GM04504 (cell line): Measurements from ENCODE around the gene MAN2C1.
"Not testable (repeated sequence)": the region's sequence is repeated elsewhere in the genome, so short reads cannot be mapped to it uniquely, and the experiment has no call there.

Experiments
- DNase-seq: peaks from one replicate; pipeline ENCODE4 v3.0.0-alpha.2; 2012; ENCODE audit warnings: low read depth

Gene MAN2C1

GRCh38 chr15:75346796-75347221, 21.6 kb downstream of the MAN2C1 start, which contains the start of gene NEIL1:
Gene NEIL1, plus strand, starts transcription at chr15:75347039. Its CDS starts 1,867 bp downstream, at chr15:75348906.
- DNase-seq: no peak

GRCh38 chr15:75343953-75344352, 24.5 kb downstream of the MAN2C1 start:
- DNase-seq: not testable (repeated sequence)

GRCh38 chr15:75342221-75342620, 26.2 kb downstream of the MAN2C1 start:
- DNase-seq: no peak

GRCh38 chr15:75339531-75340240, 28.7 kb downstream of the MAN2C1 start:
- no peak for DNase-seq

- DNase-seq: no peak
Observed at GRCh38 chr15:75338661-75339240, 29.7 kb downstream of the MAN2C1 start.

- DNase-seq: peak; percentile 81
Observed at GRCh38 chr15:75335705-75336355, 32.6 kb downstream of the MAN2C1 start, which contains the start of gene COMMD4. Gene COMMD4, plus strand, starts transcription at chr15:75336063. Its CDS starts 27 bp downstream, at chr15:75336090.

- DNase-seq: no peak
Observed at GRCh38 chr15:75335313-75335704, 33.1 kb downstream of the MAN2C1 start.

- not testable (repeated sequence) for DNase-seq
Observed at GRCh38 chr15:75333654-75334419, 34.6 kb downstream of the MAN2C1 start.

- not testable (repeated sequence) for DNase-seq
Observed at GRCh38 chr15:75332093-75332492, 36.3 kb downstream of the MAN2C1 start.

GRCh38 chr15:75329571-75329970, 38.8 kb downstream of the MAN2C1 start:
- no peak for DNase-seq

GRCh38 chr15:75328493-75329314, 39.7 kb downstream of the MAN2C1 start:
- no peak for DNase-seq

GRCh38 chr15:75327491-75327890, 40.9 kb downstream of the MAN2C1 start:
- DNase-seq: no peak

- DNase-seq: no peak
Observed at GRCh38 chr15:75327005-75327404, 41.4 kb downstream of the MAN2C1 start.

GRCh38 chr15:75325922-75326321, 42.5 kb downstream of the MAN2C1 start:
- DNase-seq: no peak

- no peak for DNase-seq
Observed at GRCh38 chr15:75321711-75322110, 46.7 kb downstream of the MAN2C1 start.

- not testable (repeated sequence) for DNase-seq
Observed at GRCh38 chr15:75319231-75319897, 49.0 kb downstream of the MAN2C1 start.

- no peak for DNase-seq
Observed at GRCh38 chr15:75314552-75315290, 53.7 kb downstream of the MAN2C1 start.

GRCh38 chr15:75313116-75313845, 55.1 kb downstream of the MAN2C1 start:
- no peak for DNase-seq

- not testable (repeated sequence) for DNase-seq
Observed at GRCh38 chr15:75312548-75312947, 55.9 kb downstream of the MAN2C1 start.
